A673 (cell line): Measurements from ENCODE around the gene CCNK. TPM values are rescaled to one million over a fixed set of nuclear protein-coding genes. Genes with fewer than 3 reads are reported as not detected.

Experiments used
- BruUV-seq: library from RNA; stranded (reverse); fragments of 400-500 nt; replicated peaks from 2 replicates; lab custom pipeline; 2021; lab: Mats Ljungman, UMichigan
- CTCF ChIA-PET: fragments of 300-600 bp; sonication (Branson Sonifier 250); formaldehyde crosslinking; loops from one replicate; lab custom pipeline; 2022; ENCODE audit warnings: antibody characterized with exemption; lab: Charles Lee
- POLR2A ChIA-PET: fragments of 300-600 bp; sonication (Branson Sonifier 250); formaldehyde crosslinking; loops from one replicate; lab custom pipeline; 2022; ENCODE audit warnings: antibody characterized with exemption; ENCODE audit not compliant: low non-redundant PET; lab: Charles Lee
- DNase-seq: peaks from one replicate; pipeline ENCODE4 v3.0.0-alpha.2; 2015; ENCODE audit warnings: low spot score
- H3K27ac ChIP-seq: fragments of 200-600 bp; sonication (generic); 2 replicates; pipeline ENCODE4 v1.5.1; 2016; ENCODE audit warnings: mixed run types, low read depth, mild to moderate bottlenecking, mixed read lengths, antibody characterized with exemption, low read length; ENCODE audit not compliant: poor library complexity, severe bottlenecking
- H3K27me3 ChIP-seq: fragments of 200-600 bp; sonication (generic); replicated peaks from 2 replicates; pipeline ENCODE4 v1.6.1; 2017; ENCODE audit warnings: mixed run types, low read depth, mild to moderate bottlenecking, mixed read lengths, antibody characterized with exemption, low read length; ENCODE audit not compliant: insufficient read depth, poor library complexity
- H3K36me3 ChIP-seq: fragments of 200-600 bp; sonication (generic); 2 replicates; pipeline ENCODE4 v1.6.1; 2016; ENCODE audit warnings: mixed run types, mild to moderate bottlenecking, mixed read lengths, antibody characterized with exemption, low read length; ENCODE audit not compliant: insufficient read depth, poor library complexity, severe bottlenecking
- H3K4me1 ChIP-seq: fragments of 200-600 bp; sonication (generic); 2 replicates; pipeline ENCODE4 v1.6.1; 2017; ENCODE audit warnings: mixed run types, mild to moderate bottlenecking, mixed read lengths, antibody characterized with exemption, low read length; ENCODE audit not compliant: insufficient read depth, poor library complexity, severe bottlenecking
- H3K4me3 ChIP-seq: fragments of 200-600 bp; sonication (generic); 2 replicates; pipeline ENCODE4 v1.5.1; 2016; ENCODE audit warnings: low read depth, mixed run types, mild to moderate bottlenecking, mixed read lengths, low read length; ENCODE audit not compliant: poor library complexity, severe bottlenecking
- H3K9me3 ChIP-seq: fragments of 200-600 bp; sonication (generic); 2 replicates; pipeline ENCODE4 v1.6.1; 2016; ENCODE audit warnings: mixed run types, low read depth, mild to moderate bottlenecking, mixed read lengths, antibody characterized with exemption, low read length; ENCODE audit not compliant: poor library complexity, severe bottlenecking
- CTCF ChIP-seq: fragments of 300-800, 200-600 bp; sonication (generic); conservative IDR thresholded peaks from 2 replicates; pipeline ENCODE4 v1.5.1; 2017; ENCODE audit warnings: low read depth, mild to moderate bottlenecking, antibody characterized with exemption, low read length, moderate library complexity, mixed read lengths
- EZH2 ChIP-seq: fragments of 200-600 bp; sonication (generic); IDR thresholded peaks from 2 replicates; pipeline ENCODE4 v1.6.1; 2017; ENCODE audit warnings: borderline replicate concordance, low read depth, mild to moderate bottlenecking, mixed read lengths, antibody characterized with exemption, low read length; ENCODE audit not compliant: poor library complexity, severe bottlenecking
- intact Hi-C: fragments of 100-400 bp; cut with micrococcal nuclease; formaldehyde crosslinking; loops from one replicate; pipeline ENCODE4 v1.10.0; 2022; ENCODE audit not compliant: unreplicated experiment
- total RNA-seq: library from RNA; stranded (reverse); gene quantifications from 2 replicates; pipeline ENCODE4 v1.2.3, GENCODE V29; 2021

The CCNK gene
- total RNA-seq, 1 experiment from 2014 or later = 88.0 TPM

- POLR2A ChIA-PET = no interaction called here
- intact Hi-C loops = no loop called here
- BruUV-seq = no TSS peak
- Histone ChIP-seq H3K36me3 (peaks cover 27% of the 10 kb centered on the region), H3K4me3 (no peak overlapping the region), H3K4me1 (peaks cover 3% of the 10 kb centered on the region), H3K27ac (no peak overlapping the region), H3K9me3 (no peaks in the 10 kb centered on the region), H3K27me3 (no peaks in the 10 kb centered on the region)
- CTCF ChIA-PET = no interaction called here
- DNase-seq = no peak
- TF ChIP-seq EZH2 = no peak
- TF ChIP-seq CTCF = no peak
These were observed 19.0 kb upstream of the CCNK start for GRCh38 chr14:99462210-99462609.

DNA sequence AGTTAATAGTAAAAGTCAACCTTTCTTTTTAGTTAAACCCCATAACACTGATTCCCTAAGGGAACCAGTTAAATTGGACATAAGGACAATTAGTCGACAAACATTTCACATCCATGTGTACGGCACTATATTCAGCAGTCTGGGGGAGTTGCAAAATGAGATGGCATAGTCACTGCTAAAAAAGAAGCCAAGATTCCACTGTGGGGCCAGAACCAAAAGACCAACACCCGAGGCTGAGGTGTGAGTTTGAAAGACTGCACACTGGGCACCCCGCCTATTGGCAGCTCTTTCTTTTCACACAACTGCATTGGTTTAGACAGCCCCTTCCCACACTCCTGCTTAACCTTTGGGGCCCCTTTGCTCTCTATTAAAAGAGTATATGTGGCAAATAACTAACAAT, 17.2 kb upstream of the CCNK start:
- TF ChIP-seq CTCF (no peak), EZH2 (no peak)
- Histone ChIP-seq H3K9me3 (no peaks in the 10 kb centered on the region), H3K27me3 (no peaks in the 10 kb centered on the region), H3K4me3 (no peak overlapping the region), H3K4me1 (peaks cover 6% of the 10 kb centered on the region), H3K36me3 (peaks cover 14% of the 10 kb centered on the region), H3K27ac (no peak overlapping the region)
- intact Hi-C loops = no loop called here
- DNase-seq = no peak
- BruUV-seq = no TSS peak
- ChIA-PET POLR2A (no interaction called here), CTCF (no interaction called here)

- H3K27ac ChIP-seq = no peak overlapping the region
- H3K27me3 ChIP-seq = no peaks in the 10 kb centered on the region
- TF ChIP-seq CTCF = no peak
- intact Hi-C loops = no loop called here
- ChIA-PET POLR2A (no interaction called here), CTCF (no interaction called here)
- DNase-seq = no peak
- no peak overlapping the region for H3K4me3 ChIP-seq
- peaks cover 14% of the 10 kb centered on the region for H3K36me3 ChIP-seq
- BruUV-seq = no TSS peak
- no peaks in the 10 kb centered on the region for H3K9me3 ChIP-seq
- H3K4me1 ChIP-seq = peaks cover 19% of the 10 kb centered on the region
These were observed 15.9 kb upstream of the CCNK start for GRCh38 chr14:99465288-99465687.
